Neural progenitor cell (in vitro differentiated cells): ENCODE results near the gene SPATA22. TPM values are rescaled to one million over a fixed set of nuclear protein-coding genes. Genes with fewer than 3 reads are reported as not detected.

Experiments
- DNase-seq: peaks from one replicate; pipeline ENCODE4 v3.0.0-alpha.2; 2016; ENCODE audit warnings: low spot score
- H2AFZ ChIP-seq: fragments of 200-600 bp; sonication (generic); replicated peaks from 2 replicates; pipeline ENCODE4 v1.6.1; 2016; ENCODE audit warnings: antibody characterized with exemption
- H3F3A ChIP-seq: fragments of 200-600 bp; sonication (generic); 2 replicates; pipeline ENCODE4 v1.6.1; 2016; ENCODE audit warnings: antibody characterized with exemption, low read depth
- H3K27ac ChIP-seq: fragments of 200-600 bp; sonication (generic); 2 replicates; pipeline ENCODE4 v1.5.1; 2016; ENCODE audit warnings: mild to moderate bottlenecking
- H3K27me3 ChIP-seq: fragments of 200-600 bp; sonication (generic); 2 replicates; pipeline ENCODE4 v1.6.1; 2016; ENCODE audit warnings: mild to moderate bottlenecking, moderate library complexity
- H3K36me3 ChIP-seq: fragments of 200-600 bp; sonication (generic); 2 replicates; pipeline ENCODE4 v1.5.1; 2016
- H3K4me1 ChIP-seq: fragments of 200-600 bp; sonication (generic); 2 replicates; pipeline ENCODE4 v1.6.1; 2016; ENCODE audit warnings: mixed run types
- H3K4me2 ChIP-seq: fragments of 200-600 bp; sonication (generic); 2 replicates; pipeline ENCODE4 v1.6.1; 2016
- H3K4me3 ChIP-seq: fragments of 200-600 bp; sonication (generic); 2 replicates; pipeline ENCODE4 v1.5.1; 2016
- H3K79me2 ChIP-seq: fragments of 200-600 bp; sonication (generic); 2 replicates; pipeline ENCODE4 v1.6.1; 2016; ENCODE audit warnings: low read depth
- H3K9ac ChIP-seq: fragments of 200-600 bp; sonication (generic); 2 replicates; pipeline ENCODE4 v1.6.1; 2016
- H3K9me3 ChIP-seq: fragments of 200-600 bp; sonication (generic); 2 replicates; pipeline ENCODE4 v1.5.1; 2016; ENCODE audit warnings: low read depth
- H4K20me1 ChIP-seq: fragments of 200-600 bp; sonication (generic); 2 replicates; pipeline ENCODE4 v1.6.1; 2016; ENCODE audit warnings: low read depth
- H3K27ac Mint-ChIP-seq: 3 replicates; pipeline ENCODE4 v1.8.0; 2021; ENCODE audit warnings: mixed read lengths
- H3K27me3 Mint-ChIP-seq: 2 replicates; pipeline ENCODE4 v1.8.0; 2022; ENCODE audit warnings: low read depth, mild to moderate bottlenecking, inconsistent platforms, moderate library complexity, mixed read lengths; ENCODE audit not compliant: insufficient read depth
- H3K36me3 Mint-ChIP-seq: 3 replicates; pipeline ENCODE4 v1.8.0; 2021; ENCODE audit warnings: mixed read lengths
- H3K4me1 Mint-ChIP-seq: 3 replicates; pipeline ENCODE4 v1.8.0; 2021; ENCODE audit warnings: mixed read lengths
- H3K4me3 Mint-ChIP-seq: 3 replicates; pipeline ENCODE4 v1.8.0; 2021; ENCODE audit warnings: mild to moderate bottlenecking, moderate library complexity, mixed read lengths
- H3K9me3 Mint-ChIP-seq: 3 replicates; pipeline ENCODE4 v1.8.0; 2020; ENCODE audit warnings: mixed read lengths
- CTCF ChIP-seq: fragments of 200-600 bp; sonication (generic); IDR thresholded peaks from 2 replicates; pipeline ENCODE4 v1.5.1; 2017; ENCODE audit warnings: antibody characterized with exemption, mild to moderate bottlenecking
- EZH2 ChIP-seq: fragments of 200-600 bp; sonication (generic); IDR thresholded peaks from 2 replicates; pipeline ENCODE4 v1.6.1; 2017; ENCODE audit warnings: antibody characterized with exemption, mild to moderate bottlenecking, moderate library complexity
- EZH2phosphoT487 ChIP-seq: fragments of 200-600 bp; sonication (generic); IDR thresholded peaks from 2 replicates; pipeline ENCODE4 v1.6.1; 2017; ENCODE audit warnings: antibody characterized with exemption
- total RNA-seq: library from RNA; depleted of rRNA; stranded (reverse); fragments of >200 nt; gene quantifications from 2 replicates; pipeline ENCODE4 v1.2.3, GENCODE V29; 2015; ENCODE audit warnings: low replicate concordance

Gene SPATA22
- total RNA-seq, 1 donor from 2014 or later = not detected

DNA sequence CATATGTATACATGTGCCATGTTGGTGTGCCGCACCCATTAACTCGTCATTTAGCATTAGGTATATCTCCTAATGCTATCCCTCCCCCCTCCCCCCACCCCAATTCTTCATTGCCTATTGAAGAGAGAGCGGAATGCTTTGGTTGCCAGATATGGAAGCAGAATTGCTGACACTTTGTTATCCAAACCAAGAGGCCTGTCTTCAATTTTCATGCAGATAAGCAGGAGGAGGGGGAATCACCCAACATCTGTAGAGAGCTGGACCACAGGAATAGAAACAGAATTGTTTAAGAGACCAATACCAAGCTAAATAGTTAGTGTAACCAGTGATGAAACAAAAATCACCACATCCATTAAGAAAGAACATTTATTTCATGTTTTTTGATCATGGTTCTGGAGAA lies 11.2 kb upstream of the SPATA22 start:
- Mint-ChIP-seq H3K27ac (no peak overlapping the region), H3K4me3 (no peak overlapping the region), H3K9me3 (no peaks in the 10 kb centered on the region), H3K4me1 (no peaks in the 10 kb centered on the region), H3K27me3 (peaks cover 6% of the 10 kb centered on the region), H3K36me3 (no peaks in the 10 kb centered on the region)
- H3K4me1 ChIP-seq = no peaks in the 10 kb centered on the region
- TF ChIP-seq EZH2 (no peak), CTCF (no peak), EZH2phosphoT487 (no peak)
- no peak overlapping the region for H2AFZ ChIP-seq
- H3K27me3 ChIP-seq = no peaks in the 10 kb centered on the region
- H3F3A ChIP-seq = no peaks in the 10 kb centered on the region
- H4K20me1 ChIP-seq = no peaks in the 10 kb centered on the region
- H3K4me3 ChIP-seq = no peak overlapping the region
- H3K36me3 ChIP-seq = no peaks in the 10 kb centered on the region
- H3K79me2 ChIP-seq = no peaks in the 10 kb centered on the region
- H3K9me3 ChIP-seq = no peaks in the 10 kb centered on the region
- H3K27ac ChIP-seq = no peak overlapping the region
- no peak overlapping the region for H3K4me2 ChIP-seq
- no peak for DNase-seq
- no peak overlapping the region for H3K9ac ChIP-seq

DNA sequence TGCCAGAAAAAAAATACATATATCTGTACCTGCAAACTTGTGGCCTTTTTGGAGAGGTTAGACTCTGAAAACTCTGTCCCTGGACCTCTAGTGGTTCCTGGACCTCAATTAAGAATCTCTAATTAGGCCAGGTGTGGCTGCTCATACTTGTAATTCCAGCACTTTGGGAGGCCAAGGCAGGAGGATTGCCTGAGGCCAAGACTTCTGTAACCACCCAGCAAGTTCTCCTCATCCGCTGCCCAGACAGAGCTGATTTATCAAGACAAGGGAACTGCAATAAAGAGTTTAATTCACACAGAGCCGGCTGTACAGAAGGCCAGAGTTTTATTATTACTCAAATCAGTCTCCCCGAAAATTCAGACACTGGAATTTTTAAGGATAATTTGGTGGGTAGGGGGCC lies 8.4 kb upstream of the SPATA22 start:
- Histone ChIP-seq H3K4me3 (no peak overlapping the region), H3K79me2 (no peaks in the 10 kb centered on the region), H3K4me2 (no peak overlapping the region), H3K9ac (no peak overlapping the region), H3K27ac (no peak overlapping the region), H3K9me3 (no peaks in the 10 kb centered on the region), H3K36me3 (no peaks in the 10 kb centered on the region), H2AFZ (no peak overlapping the region), H3K4me1 (no peaks in the 10 kb centered on the region), H3F3A (no peaks in the 10 kb centered on the region), H4K20me1 (no peaks in the 10 kb centered on the region), H3K27me3 (no peaks in the 10 kb centered on the region)
- Mint-ChIP-seq H3K4me3 (no peak overlapping the region), H3K36me3 (no peaks in the 10 kb centered on the region), H3K4me1 (peaks cover 12% of the 10 kb centered on the region), H3K27me3 (peaks cover 2% of the 10 kb centered on the region), H3K27ac (no peak overlapping the region), H3K9me3 (no peaks in the 10 kb centered on the region)
- TF ChIP-seq EZH2 = no peak
- no peak for TF ChIP-seq EZH2phosphoT487
- TF ChIP-seq CTCF = no peak
- DNase-seq = no peak

DNA sequence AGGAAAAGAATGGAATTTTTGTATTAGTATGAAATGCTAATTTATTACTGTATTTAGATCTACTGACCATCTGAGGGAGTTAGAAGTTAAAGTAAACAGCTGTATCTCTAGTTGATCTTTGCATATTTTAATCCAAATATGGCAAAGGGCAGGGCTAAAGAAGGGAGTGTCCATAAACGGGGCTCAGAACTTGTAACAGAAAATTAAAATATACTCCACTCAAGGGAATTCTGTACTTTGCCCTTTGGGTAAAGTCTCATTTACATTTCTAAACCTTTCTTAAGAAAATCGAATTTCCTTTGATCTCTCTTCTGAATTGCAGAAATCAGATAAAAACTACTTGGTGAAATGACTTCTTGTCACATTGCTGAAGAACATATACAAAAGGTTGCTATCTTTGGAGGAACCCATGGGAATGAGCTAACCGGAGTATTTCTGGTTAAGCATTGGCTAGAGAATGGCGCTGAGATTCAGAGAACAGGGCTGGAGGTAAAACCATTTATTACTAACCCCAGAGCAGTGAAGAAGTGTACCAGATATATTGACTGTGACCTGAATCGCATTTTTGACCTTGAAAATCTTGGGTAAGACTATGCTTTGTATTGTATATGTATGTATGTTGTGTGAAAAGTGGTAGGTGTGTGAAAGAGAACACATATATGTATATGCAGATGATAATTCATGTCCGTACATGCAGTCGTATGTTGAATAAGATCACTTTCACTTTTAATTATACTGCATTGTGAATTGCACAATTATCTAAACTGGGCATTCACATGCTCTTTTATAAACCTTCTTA lies 4.4 kb upstream of the SPATA22 start, which contains the start of gene ASPA:
Gene ASPA (plus strand): TSS at position 186 of the 799 bp plus-strand sequence. CDS start 163 bp downstream, at position 349.
- no peak for TF ChIP-seq EZH2
- TF ChIP-seq EZH2phosphoT487 = no peak
- no peak for TF ChIP-seq CTCF
- H3K27me3 ChIP-seq = no peaks in the 10 kb centered on the region
- H3K9ac ChIP-seq = no peak within 1 kb of the TSS
- H3K4me2 ChIP-seq = no peak within 1 kb of the TSS
- no peaks in the 10 kb centered on the region for H3K4me1 ChIP-seq
- no peak within 1 kb of the TSS for H3K27ac ChIP-seq
- Mint-ChIP-seq H3K27ac (no peak within 1 kb of the TSS), H3K9me3 (no peaks in the 10 kb centered on the region), H3K27me3 (peaks cover 2% of the 10 kb centered on the region), H3K36me3 (no peaks in the 10 kb centered on the region), H3K4me1 (peaks cover 24% of the 10 kb centered on the region), H3K4me3 (no peak within 1 kb of the TSS)
- no peak for DNase-seq
- no peaks in the 10 kb centered on the region for H3K36me3 ChIP-seq
- no peak within 1 kb of the TSS for H3K4me3 ChIP-seq
- no peak within 1 kb of the TSS for H2AFZ ChIP-seq
- no peaks in the 10 kb centered on the region for H3K79me2 ChIP-seq
- no peaks in the 10 kb centered on the region for H3F3A ChIP-seq
- H4K20me1 ChIP-seq = no peaks in the 10 kb centered on the region
- H3K9me3 ChIP-seq = no peaks in the 10 kb centered on the region
